Myocyte (in vitro differentiated cells): ENCODE results near the gene LRRC10. TPM values are rescaled to one million over a fixed set of nuclear protein-coding genes. Genes with fewer than 3 reads are reported as not detected.

Experiments used
- DNase-seq: peaks from one replicate; pipeline ENCODE4 v3.0.0-alpha.2; 2012; ENCODE audit warnings: low read depth
- polyA plus RNA-seq: library from polyadenylated mRNA; unstranded; fragments of >200 nt; gene quantifications from one replicate; pipeline ENCODE4 v1.2.1, GENCODE V29; 2012; ENCODE audit warnings: missing spikeins
- total RNA-seq: library from RNA; depleted of rRNA; stranded (reverse); fragments of >200 nt; gene quantifications from 2 replicates; pipeline ENCODE4 v1.2.3, GENCODE V29; 2014

The LRRC10 gene
- not detected in 2 replicates for total RNA-seq
- not detected for polyA plus RNA-seq

GRCh38 chr12:69610729-69611128 is at the start of gene LRRC10:
LRRC10 (minus strand) TSS chr12:69610907; CDS start chr12:69610838, 69 bp downstream.
- no peak for DNase-seq

GRCh38 chr12:69660164-69660863 is 49.6 kb upstream of the LRRC10 start:
- DNase-seq, result no peak

DNA sequence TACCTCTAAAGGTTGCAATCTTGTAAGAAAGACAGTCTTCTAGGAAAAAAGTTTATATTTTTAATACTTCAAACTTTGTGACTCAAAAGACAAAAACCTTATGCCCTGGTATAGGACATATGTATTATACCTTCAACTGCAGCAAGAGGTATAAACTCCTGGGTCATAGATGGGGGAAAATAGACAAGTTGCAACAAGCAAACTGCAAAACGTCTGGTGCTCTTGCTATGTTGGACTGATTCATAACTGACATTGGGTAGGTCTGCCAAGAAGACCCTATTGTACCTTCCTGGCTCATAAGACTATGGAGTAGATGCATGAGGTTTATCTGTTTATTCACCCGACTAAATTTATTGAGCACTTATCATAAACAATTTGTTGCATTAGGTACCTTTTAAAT is 47.5 kb upstream of the LRRC10 start:
- DNase-seq, result no peak

GRCh38 chr12:69657376-69658137 is 46.9 kb upstream of the LRRC10 start:
- DNase-seq, result peak; percentile 94

GRCh38 chr12:69655616-69656340 is 45.1 kb upstream of the LRRC10 start:
- peak; percentile 87 for DNase-seq

DNA sequence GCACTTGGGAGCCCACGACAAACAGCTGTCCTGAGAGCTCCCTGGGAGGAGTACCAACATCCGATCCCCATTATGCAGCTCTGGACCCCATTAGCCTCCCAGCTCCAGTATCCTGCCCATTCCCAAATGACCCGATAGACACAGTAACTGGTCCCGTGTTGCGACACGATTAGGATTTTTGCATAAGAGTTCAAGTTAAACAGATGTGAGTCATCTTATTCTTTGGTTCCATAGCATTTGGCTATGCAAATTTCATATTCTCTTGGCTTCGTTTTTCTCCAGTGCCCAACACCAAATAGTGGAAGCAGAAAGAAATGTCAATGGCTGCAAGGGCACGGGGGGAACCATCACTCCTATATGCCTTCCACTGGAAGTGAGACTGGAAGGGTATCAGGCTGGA is 43.0 kb upstream of the LRRC10 start:
- DNase-seq, result no peak

- DNase-seq, result no peak
Observed at GRCh38 chr12:69651922-69652321, 41.2 kb upstream of the LRRC10 start.

DNA sequence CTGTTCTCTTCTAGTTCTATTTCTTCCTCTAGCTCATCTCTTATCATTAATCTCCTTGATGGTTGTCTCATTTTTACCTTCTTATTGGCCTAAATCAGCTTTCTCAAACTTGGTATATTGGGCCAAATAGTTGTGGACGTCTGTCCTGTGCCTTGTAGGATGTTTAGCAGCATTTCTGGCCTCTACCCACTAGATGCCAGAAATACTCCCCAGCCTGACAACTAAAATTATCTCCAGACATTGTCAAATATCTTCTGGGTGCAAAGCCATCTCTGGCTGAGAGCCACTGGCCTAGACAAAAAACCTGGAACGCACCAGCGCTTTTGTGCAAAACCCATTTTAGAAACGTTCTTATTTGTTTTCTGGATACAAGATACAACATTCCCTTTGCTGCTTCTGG is 38.8 kb upstream of the LRRC10 start:
- peak; percentile 45 for DNase-seq

- peak; percentile 33 for DNase-seq
Observed at GRCh38 chr12:69648476-69648875, 37.8 kb upstream of the LRRC10 start.

DNA sequence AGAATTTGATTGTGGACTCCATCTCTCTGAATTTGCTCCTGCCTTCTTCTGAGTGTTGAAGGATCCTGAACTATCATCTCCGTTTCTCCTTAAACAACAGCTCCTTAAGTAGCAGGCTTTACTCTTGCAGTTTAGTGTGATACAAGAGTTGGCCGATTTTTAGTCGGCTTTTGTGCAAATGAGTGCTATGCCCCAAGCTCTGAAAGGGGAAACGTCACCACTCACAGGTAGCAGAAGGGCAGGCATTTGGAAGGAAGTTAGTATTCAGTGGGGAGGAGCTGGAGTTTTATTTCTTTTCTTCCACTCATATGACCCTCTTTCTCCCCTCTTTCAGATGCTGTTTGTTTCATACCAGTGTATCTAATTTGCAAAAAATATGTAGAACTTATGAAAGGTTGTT is 36.5 kb upstream of the LRRC10 start:
- DNase-seq, result no peak

- DNase-seq, result no peak
Observed at GRCh38 chr12:69645031-69645430, 34.3 kb upstream of the LRRC10 start.

- DNase-seq, result no peak
Observed at GRCh38 chr12:69644511-69644910, 33.8 kb upstream of the LRRC10 start.

GRCh38 chr12:69642531-69642930 is 31.8 kb upstream of the LRRC10 start:
- DNase-seq, result peak; percentile 67

DNA sequence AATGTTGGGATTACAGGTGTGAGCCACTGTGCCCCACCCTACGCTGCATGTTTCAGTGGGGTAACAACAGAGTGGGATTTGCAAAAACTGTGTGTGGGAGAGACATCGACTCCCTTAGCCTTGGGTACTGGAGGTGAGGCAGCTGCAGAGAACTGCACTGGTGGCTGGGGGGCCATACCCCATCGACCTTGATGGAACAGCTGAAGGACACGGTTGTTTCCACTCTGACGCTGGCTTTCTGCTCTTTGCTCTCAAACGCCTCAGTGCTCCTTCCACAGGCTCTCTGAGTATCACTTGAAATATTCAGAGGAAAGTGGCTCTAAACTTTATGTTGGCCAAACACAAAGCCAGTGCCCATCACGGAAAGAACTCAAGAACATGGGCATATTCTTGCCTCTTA is 30.8 kb upstream of the LRRC10 start:
- DNase-seq, result no peak

DNA sequence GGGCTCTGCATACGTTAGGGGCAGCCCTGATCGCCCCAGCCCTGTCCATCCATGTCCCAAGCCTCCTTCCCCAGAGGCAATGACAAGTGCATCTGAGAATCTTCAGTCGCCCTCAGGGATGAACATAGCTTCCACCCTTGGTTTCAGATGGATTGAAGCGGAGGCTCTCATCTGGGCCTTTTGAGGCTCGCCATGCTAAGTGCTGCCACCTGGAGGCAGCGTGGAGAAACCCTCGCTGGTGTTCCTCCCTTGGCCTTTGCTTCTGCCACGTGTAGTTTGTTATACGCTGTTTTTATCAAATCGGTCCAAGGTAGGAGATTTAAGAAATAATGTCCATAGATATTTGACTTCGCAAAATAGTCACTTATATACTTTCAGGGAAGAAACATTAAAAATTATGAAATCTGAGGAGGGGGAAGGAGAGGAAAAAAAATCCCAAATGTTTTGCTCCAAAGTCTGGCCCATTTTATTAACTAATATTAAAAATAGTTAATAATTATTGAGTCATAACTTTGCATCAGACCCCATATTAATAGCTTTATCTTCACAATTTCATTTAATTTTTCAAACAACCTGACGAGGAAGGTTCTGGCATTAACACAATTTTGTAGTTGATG is 28.8 kb upstream of the LRRC10 start:
- DNase-seq, result peak; percentile 80

DNA sequence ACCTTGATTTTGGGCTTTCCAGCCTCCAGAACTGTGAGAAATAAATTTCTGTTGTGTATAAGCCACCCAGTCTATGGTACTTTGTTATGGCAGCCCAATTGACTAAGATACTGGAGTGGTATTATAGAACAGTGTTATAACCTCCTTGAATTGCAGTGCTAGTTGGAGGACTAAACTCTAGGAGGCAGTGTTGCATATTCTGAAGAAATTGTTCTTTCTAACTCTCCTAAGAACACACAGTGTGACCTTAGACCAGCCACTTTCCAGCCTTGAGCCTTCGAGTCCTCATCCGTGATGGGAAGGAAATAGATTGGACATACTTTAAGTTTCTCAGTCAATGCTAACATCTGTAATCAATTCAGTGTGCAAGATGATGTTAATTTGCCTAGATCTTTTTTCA is 22.4 kb upstream of the LRRC10 start:
- no peak for DNase-seq

GRCh38 chr12:69630191-69630590 is 19.5 kb upstream of the LRRC10 start:
- no peak for DNase-seq

- no peak for DNase-seq
Observed at GRCh38 chr12:69627501-69627900, 16.8 kb upstream of the LRRC10 start.

GRCh38 chr12:69623970-69624369 is 13.3 kb upstream of the LRRC10 start:
- DNase-seq, result no peak

- DNase-seq, result no peak
Observed at GRCh38 chr12:69621551-69621950, 10.8 kb upstream of the LRRC10 start.

- no peak for DNase-seq
Observed at GRCh38 chr12:69620921-69621320, 10.2 kb upstream of the LRRC10 start.

DNA sequence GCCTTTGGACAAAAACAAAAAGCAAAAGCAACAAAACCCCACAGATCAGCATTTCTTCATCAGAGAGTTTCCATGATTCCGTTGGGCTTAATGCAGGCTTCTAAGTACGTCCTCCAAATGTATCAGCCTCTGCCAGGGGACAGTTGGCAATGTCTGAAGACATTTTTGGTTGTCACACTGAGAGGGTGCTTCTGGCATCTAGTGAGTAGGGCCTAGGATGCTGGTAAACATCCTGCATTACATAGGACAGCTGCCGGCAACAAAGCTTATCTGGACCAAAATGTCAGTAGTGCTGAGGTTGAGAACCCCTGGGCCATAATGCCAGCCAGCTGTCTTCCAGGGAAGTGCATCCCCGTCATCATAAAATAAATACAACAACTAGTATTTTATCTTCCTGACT is 9.4 kb upstream of the LRRC10 start:
- no peak for DNase-seq
